ENCODE measurements around the gene CALHM1. TPM values are rescaled to one million over a fixed set of nuclear protein-coding genes. Genes with fewer than 3 reads are reported as not detected.
A peak's percentile ranks its signal among the peaks of the same experiment; 100 is the strongest.

CALHM1 gene
- total RNA-seq, 1 donor from 2014 or later: 0.40 TPM

DNA sequence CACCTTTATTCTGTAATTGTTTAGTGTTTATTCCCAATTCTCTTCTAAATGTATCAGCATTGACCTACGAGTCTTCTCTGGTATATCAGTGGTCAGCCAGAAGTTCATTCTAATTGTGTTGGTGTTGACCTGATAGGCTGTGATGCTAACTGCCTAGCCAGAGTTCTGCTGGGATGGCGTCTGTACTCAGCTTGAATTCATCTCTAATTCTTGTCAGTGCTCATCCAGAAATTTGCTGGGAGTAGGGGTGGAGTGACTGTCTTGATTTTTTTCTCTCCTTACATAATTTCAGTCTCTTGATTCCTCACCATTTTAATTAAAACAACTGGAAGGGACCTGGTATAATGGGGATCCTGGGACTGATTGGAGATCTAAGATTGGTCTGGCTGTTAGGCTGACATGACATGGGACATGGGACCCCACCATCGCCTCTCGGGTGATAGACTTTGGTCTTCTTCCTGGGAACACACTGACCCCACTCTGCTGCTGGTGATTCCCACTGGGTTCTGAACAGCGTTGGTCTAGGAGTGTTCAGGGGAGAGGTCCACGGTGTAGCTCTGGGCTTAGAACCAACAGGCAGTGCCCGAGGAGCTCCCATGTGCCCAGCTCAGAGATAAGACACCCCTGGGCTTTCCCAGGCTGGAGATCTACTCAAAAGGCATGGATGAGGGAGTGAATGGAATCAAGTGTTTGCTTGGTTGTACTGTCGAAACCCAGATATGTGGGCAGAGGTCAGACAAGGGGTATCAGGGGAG lies 38.6 kb upstream of the CALHM1 start:
- POLR2A ChIA-PET: no interaction called here
- TF ChIP-seq, protein P1, sequence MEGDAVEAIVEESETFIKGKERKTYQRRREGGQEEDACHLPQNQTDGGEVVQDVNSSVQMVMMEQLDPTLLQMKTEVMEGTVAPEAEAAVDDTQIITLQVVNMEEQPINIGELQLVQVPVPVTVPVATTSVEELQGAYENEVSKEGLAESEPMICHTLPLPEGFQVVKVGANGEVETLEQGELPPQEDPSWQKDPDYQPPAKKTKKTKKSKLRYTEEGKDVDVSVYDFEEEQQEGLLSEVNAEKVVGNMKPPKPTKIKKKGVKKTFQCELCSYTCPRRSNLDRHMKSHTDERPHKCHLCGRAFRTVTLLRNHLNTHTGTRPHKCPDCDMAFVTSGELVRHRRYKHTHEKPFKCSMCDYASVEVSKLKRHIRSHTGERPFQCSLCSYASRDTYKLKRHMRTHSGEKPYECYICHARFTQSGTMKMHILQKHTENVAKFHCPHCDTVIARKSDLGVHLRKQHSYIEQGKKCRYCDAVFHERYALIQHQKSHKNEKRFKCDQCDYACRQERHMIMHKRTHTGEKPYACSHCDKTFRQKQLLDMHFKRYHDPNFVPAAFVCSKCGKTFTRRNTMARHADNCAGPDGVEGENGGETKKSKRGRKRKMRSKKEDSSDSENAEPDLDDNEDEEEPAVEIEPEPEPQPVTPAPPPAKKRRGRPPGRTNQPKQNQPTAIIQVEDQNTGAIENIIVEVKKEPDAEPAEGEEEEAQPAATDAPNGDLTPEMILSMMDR (IDR thresholded peaks at IDR 0.05): no peak
- ATAC-seq (ENCODE audit: low read depth): no peak
- intact Hi-C loops (cut with micrococcal nuclease): no loop called here
- DNase-seq: no peak
- Mint-ChIP-seq H3K27ac (no peak overlapping the region), H3K27me3 (peaks cover 48% of the 10 kb centered on the region), H3K4me3 (no peak overlapping the region), H3K9me3 (no peaks in the 10 kb centered on the region), H3K4me1 (peaks cover 14% of the 10 kb centered on the region), H3K36me3 (ENCODE audit: low read depth) (no peaks in the 10 kb centered on the region)
- CTCF ChIA-PET: no interaction called here

DNA sequence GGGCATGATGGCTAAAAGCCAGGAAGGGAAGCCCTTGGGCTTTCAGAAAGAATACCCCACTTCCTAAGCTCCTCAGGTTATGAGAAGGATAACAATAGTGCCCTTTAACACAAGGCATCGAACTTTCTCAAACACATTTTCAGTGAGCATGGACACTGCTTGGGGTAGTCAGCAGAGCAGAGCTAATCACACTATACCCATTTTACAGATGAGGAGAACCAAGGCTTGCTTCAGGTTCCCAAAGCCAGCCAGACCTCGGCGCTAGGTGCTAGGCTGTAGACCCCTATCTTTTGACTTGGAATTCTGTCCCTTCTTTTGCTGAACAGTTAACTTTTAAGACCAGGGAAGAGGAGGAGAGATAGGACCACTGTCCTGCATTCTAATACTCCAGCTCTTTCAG lies 36.6 kb upstream of the CALHM1 start:
- peaks cover 27% of the 10 kb centered on the region for H3K4me1 Mint-ChIP-seq
- CTCF ChIA-PET: no interaction called here
- no peaks in the 10 kb centered on the region for H3K9me3 Mint-ChIP-seq

DNA sequence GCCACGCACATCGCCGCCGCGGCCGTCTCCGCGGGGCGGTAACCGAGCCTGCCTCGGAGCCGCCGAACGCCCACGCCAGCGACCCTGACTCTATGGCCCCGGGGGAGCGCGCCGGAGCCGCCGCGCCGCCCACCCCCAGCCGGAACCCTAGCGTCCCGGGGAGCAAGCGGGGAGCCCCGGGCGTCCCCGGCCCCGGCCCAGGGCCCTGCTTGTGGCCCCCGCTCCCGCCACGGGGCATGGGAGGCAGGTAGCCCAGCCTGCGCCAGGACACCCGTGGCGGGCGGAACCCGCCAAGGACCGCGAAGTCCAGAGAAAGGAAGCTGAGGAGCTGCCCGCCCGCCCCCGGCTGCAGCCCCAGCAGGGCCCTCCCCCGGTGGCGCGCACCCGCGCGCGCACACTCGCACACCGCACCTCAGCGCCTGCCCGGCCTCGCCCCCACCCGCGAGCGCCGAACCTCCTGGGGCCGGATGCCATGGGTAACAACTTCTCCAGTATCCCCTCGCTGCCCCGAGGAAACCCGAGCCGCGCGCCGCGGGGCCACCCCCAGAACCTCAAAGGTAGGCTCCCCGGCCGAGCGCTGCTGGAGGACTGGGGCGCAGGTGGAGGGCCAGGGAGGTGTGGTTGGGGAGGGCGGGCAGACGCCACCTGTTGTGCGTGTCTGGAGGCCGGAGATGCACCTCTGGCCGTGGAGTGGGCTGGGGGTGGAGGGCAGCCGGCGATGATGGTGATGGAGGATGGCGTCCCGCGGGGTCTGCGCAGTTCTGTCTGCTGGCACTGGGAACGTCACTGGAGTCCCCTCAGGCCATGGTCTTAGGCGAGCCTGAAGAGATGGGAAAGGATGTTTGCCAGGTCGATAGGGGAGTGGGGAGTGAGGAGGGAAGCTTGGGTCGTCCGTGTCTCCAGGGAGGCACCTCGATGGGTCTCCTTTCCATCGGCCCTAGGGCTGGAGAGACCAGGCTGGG lies 35.5 kb upstream of the CALHM1 start:
- Mint-ChIP-seq H3K9me3 (no peaks in the 10 kb centered on the region), H3K27me3 (peaks cover 30% of the 10 kb centered on the region), H3K4me1 (peaks cover 31% of the 10 kb centered on the region), H3K4me3 (peak overlapping the region; percentile 66), H3K27ac (no peak overlapping the region), H3K36me3 (ENCODE audit: low read depth) (no peaks in the 10 kb centered on the region)
- ChIA-PET POLR2A (interaction anchor here (0.5 to 2.5 kb wide), 2 partner anchors 23 to 130 kb away, joined by 3 to 8 read pairs; no protein-coding TSS in a partner anchor), CTCF (interaction anchor here (2.4 kb wide), 1 partner anchor 78 kb away, joined by 8 read pairs; no protein-coding TSS in a partner anchor)
- ATAC-seq (ENCODE audit: low read depth): peak; percentile 11
- TF ChIP-seq, protein P1 (IDR thresholded peaks at IDR 0.05): no peak
- intact Hi-C loops (cut with micrococcal nuclease): loop anchor here (5.0 kb wide), 2 partner anchors 88 to 198 kb away; no protein-coding TSS in a partner anchor
- DNase-seq: peak; percentile 30

More for the DNA sequence above, 36.6 kb upstream of the CALHM1 start:
- no peak overlapping the region for H3K27ac Mint-ChIP-seq
- POLR2A ChIA-PET: no interaction called here
- intact Hi-C loops (cut with micrococcal nuclease): no loop called here
- H3K4me3 Mint-ChIP-seq: peak overlapping the region; percentile 66
- DNase-seq (no peak), ATAC-seq (ENCODE audit: low read depth) (no peak)
- TF ChIP-seq, protein P1 (IDR thresholded peaks at IDR 0.05): no peak
- peaks cover 35% of the 10 kb centered on the region for H3K27me3 Mint-ChIP-seq
- no peaks in the 10 kb centered on the region for H3K36me3 Mint-ChIP-seq (ENCODE audit: low read depth)

DNA sequence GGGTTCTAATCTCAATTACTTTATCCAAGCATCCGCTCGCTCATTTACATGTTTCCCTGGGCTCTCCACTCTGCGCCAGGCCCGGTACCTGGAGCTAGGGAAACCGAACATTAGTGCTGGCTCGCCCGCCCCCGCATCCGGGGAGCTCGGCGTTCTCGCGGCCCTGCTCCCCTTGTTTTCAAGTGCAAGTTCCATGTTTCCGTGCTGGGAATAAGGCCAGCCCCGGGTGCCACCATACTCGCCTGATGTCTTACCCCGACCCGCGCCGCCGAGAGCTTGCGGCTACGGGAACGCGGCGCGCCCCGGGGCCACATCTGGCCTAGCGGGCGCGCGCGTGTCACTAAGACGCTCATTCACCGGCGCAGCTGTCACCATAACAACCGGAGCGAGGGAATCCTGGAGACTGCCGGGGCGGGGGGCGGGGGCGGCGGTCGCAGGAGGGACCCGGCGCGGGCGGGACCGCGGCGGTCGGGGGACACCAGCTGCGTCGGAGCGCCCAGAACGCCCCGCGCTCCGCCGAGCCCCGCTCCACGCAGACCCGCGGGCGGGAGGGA lies 34.7 kb upstream of the CALHM1 start, which contains the start of gene NEURL1:
Gene NEURL1, plus strand, starts transcription at position 344 of the 554 bp plus-strand sequence. CDS start 683 bp downstream, outside the sequence.
- intact Hi-C loops (cut with micrococcal nuclease): loop anchor here (5.0 kb wide), 2 partner anchors 89 to 199 kb away; no protein-coding TSS in a partner anchor
- H3K4me1 Mint-ChIP-seq: peaks cover 31% of the 10 kb centered on the region
- CTCF ChIA-PET: interaction anchor here (1.6 to 2.4 kb wide), 2 partner anchors 10 to 77 kb away, joined by 4 to 8 read pairs; no protein-coding TSS in a partner anchor
- H3K27me3 Mint-ChIP-seq: peaks cover 30% of the 10 kb centered on the region
- DNase-seq (no peak), ATAC-seq (ENCODE audit: low read depth) (peak; percentile 10)
- no peaks in the 10 kb centered on the region for H3K36me3 Mint-ChIP-seq (ENCODE audit: low read depth)
- POLR2A ChIA-PET: interaction anchor here (0.5 to 2.5 kb wide), 2 partner anchors 22 to 129 kb away, joined by 3 to 8 read pairs; no protein-coding TSS in a partner anchor
- peak within 1 kb of the TSS; percentile 77 for H3K4me3 Mint-ChIP-seq
- no peak within 1 kb of the TSS for H3K27ac Mint-ChIP-seq
- no peaks in the 10 kb centered on the region for H3K9me3 Mint-ChIP-seq
- TF ChIP-seq, protein P1 (IDR thresholded peaks at IDR 0.05): no peak

Measured in activated B cell treated with CpG ODN at 0.5 μM for 24 hours (primary cell).